Lung (tissue), 12 donors: ENCODE measurements around the gene LRRC25. TPM values are rescaled to one million over a fixed set of nuclear protein-coding genes. Genes with fewer than 3 reads are reported as not detected.
A peak's percentile ranks its signal among the peaks of the same experiment; 100 is the strongest.
"Not testable (repeated sequence)": the region's sequence is repeated elsewhere in the genome, so short reads cannot be mapped to it uniquely, and the experiment has no call there.

ENCODE experiments used
- ATAC-seq: fragments of 200-7000 bp; cut with Tn5 transposase; one replicate; pipeline ENCODE4 v1.9.1; 2020; ENCODE audit warnings: moderate number of reproducible peaks; ENCODE audit not compliant: insufficient read depth, low FRiP score
- DNase-seq, 3 donors: peaks; one replicate each; pipeline ENCODE4 v3.0.0-alpha.2; 2013 to 2017
- H3K27ac ChIP-seq, 2 donors: one replicate each; pipeline ENCODE4 v1.5.1; 2013; ENCODE audit warnings: mild to moderate bottlenecking in 2 of 2, moderate library complexity in 2 of 2, control low read depth in 1 of 2, inconsistent platforms in 1 of 2, low read depth in 1 of 2, low read length in 1 of 2
- H3K27me3 ChIP-seq, 3 donors: one replicate each; pipeline ENCODE4 v1.5.1; 2013; ENCODE audit warnings: low read length in 2 of 3; ENCODE audit not compliant: control insufficient read depth in 3 of 3, insufficient read depth in 3 of 3
- H3K36me3 ChIP-seq, 4 donors: one replicate each; pipeline ENCODE4 v1.5.1; 2013; ENCODE audit warnings: low read length in 4 of 4, mild to moderate bottlenecking in 1 of 4, moderate library complexity in 1 of 4; ENCODE audit not compliant: control insufficient read depth in 4 of 4, insufficient read depth in 4 of 4
- H3K4me1 ChIP-seq, 5 donors: one replicate each; pipeline ENCODE4 v1.5.1; 2013; ENCODE audit warnings: low read length in 5 of 5, mild to moderate bottlenecking in 2 of 5, moderate library complexity in 1 of 5; ENCODE audit not compliant: control insufficient read depth in 5 of 5, insufficient read depth in 5 of 5
- H3K4me3 ChIP-seq: one replicate; pipeline ENCODE4 v1.5.1; 2013; ENCODE audit warnings: mild to moderate bottlenecking, control low read depth, moderate library complexity
- H3K9ac ChIP-seq, 2 donors: one replicate each; pipeline ENCODE4 v1.5.1; 2013; ENCODE audit warnings: low read length in 2 of 2, control low read depth in 1 of 2; ENCODE audit not compliant: insufficient read depth in 1 of 2
- H3K9me3 ChIP-seq, 4 donors: one replicate each; pipeline ENCODE4 v1.5.1; 2013; ENCODE audit warnings: low read length in 3 of 4, mild to moderate bottlenecking in 1 of 4, moderate library complexity in 1 of 4; ENCODE audit not compliant: control insufficient read depth in 4 of 4, insufficient read depth in 3 of 4
- WGBS, 2 donors: extraction: QIAGEN DNeasy Blood & Tissue Kit; methylation state at CpG; one replicate each; pipeline ENCODE4 v1.1.7; 2013; 5-methylcytosine and 5-hydroxymethylcytosine counted together
- polyA plus RNA-seq, 2 donors: library from polyadenylated mRNA; stranded (reverse); fragments of 200-250 nt; gene quantifications; one replicate each; pipeline ENCODE4 v1.2.1, GENCODE V29; 2013
- total RNA-seq, 2 donors: library from RNA; depleted of rRNA in 1 of 2; stranded (reverse); fragments of >200 nt in 1 of 2; gene quantifications; one replicate each; pipeline ENCODE4 v1.2.1, GENCODE V29; 2014 to 2021
- TF ChIP-seq, protein P1 (sequence below): IDR thresholded peaks from 2 replicates; pipeline ENCODE4 v1.5.1; 2012; ENCODE audit warnings: mild to moderate bottlenecking; ENCODE audit errors: control extremely low read depth, extremely low read depth
- donor health status: control.
- donor health status: control.
- donor health status: Bipolar disorder and iron deficiency.
- donor health status: healthy.
- donor health status: DM: yes; HTN: yes; CAD: no.

LRRC25 gene
- total and polyA plus RNA-seq, 4 donors: 8.5 to 119 (median 27.0) TPM

DNA sequence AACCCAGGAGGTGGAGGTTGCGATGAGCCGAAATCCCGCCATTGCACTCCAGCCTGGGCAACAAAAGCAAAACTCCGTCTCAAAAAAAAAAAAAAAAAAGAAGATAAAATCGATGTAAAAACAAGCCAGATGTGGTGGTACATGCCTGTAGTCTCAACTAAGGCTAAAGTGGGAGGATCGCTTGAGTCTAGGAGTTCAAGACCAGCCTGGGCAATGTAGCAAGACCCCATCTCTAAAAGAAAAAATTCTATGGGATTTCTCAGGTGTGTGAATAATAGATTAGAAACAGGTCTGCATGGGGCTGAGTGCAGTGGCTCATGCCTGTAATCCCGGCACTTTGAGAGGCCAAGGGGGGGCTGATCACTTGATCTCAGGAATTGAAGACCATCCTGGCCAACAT lies 45.9 kb downstream of the LRRC25 start:
- TF ChIP-seq, protein P1, sequence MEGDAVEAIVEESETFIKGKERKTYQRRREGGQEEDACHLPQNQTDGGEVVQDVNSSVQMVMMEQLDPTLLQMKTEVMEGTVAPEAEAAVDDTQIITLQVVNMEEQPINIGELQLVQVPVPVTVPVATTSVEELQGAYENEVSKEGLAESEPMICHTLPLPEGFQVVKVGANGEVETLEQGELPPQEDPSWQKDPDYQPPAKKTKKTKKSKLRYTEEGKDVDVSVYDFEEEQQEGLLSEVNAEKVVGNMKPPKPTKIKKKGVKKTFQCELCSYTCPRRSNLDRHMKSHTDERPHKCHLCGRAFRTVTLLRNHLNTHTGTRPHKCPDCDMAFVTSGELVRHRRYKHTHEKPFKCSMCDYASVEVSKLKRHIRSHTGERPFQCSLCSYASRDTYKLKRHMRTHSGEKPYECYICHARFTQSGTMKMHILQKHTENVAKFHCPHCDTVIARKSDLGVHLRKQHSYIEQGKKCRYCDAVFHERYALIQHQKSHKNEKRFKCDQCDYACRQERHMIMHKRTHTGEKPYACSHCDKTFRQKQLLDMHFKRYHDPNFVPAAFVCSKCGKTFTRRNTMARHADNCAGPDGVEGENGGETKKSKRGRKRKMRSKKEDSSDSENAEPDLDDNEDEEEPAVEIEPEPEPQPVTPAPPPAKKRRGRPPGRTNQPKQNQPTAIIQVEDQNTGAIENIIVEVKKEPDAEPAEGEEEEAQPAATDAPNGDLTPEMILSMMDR: no peak
- no peak overlapping the region for H3K4me3 ChIP-seq
- H3K9ac ChIP-seq: no peak overlapping the region
- DNase-seq (no peak), ATAC-seq (no peak)
- WGBS, 2 donors: 95 to 96% methylated on average over 7 of the region's 7 CpGs
- H3K27me3 ChIP-seq: no peaks in the 10 kb centered on the region
- peaks cover 0 to 2% (median 0%) of the 10 kb centered on the region in 5 donors for H3K4me1 ChIP-seq
- no peak overlapping the region for H3K27ac ChIP-seq
- no peaks in the 10 kb centered on the region for H3K9me3 ChIP-seq
- H3K36me3 ChIP-seq: peaks cover 0 to 12% (median 7%) of the 10 kb centered on the region in 4 donors

DNA sequence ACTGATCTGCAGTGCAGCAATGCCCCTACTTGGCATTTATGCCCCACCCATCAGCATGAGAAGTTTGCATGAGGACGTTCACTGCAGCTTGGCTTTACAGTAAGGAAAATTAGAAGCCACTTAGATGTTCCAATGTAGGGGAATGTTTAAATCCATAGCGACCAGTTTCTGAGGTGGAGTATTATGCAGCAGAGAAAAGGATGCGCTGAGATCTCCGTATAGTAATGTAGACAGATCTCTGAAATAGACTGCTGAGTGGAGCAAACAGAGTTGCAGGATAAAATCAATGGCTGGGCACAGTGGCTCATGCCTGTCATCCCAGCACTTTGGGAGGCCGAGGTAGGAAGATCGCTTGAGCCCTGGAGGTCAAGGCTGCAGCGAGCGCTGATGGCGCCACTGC lies 46.9 kb downstream of the LRRC25 start:
- Histone ChIP-seq H3K27me3 (no peaks in the 10 kb centered on the region), H3K9me3 (no peaks in the 10 kb centered on the region), H3K9ac (no peak overlapping the region), H3K36me3 (peaks cover 0 to 5% (median 2%) of the 10 kb centered on the region in 4 donors), H3K4me1 (no peaks in the 10 kb centered on the region), H3K4me3 (no peak overlapping the region), H3K27ac (no peak overlapping the region)
- ATAC-seq (no peak), DNase-seq (no peak)
- TF ChIP-seq, protein P1: no peak
- WGBS, 2 donors: 87 to 92% methylated on average over 9 of the region's 9 CpGs

GRCh38 chr19:18349524-18350128 lies 47.8 kb downstream of the LRRC25 start:
- TF ChIP-seq, protein P1: peak; percentile 64

DNA sequence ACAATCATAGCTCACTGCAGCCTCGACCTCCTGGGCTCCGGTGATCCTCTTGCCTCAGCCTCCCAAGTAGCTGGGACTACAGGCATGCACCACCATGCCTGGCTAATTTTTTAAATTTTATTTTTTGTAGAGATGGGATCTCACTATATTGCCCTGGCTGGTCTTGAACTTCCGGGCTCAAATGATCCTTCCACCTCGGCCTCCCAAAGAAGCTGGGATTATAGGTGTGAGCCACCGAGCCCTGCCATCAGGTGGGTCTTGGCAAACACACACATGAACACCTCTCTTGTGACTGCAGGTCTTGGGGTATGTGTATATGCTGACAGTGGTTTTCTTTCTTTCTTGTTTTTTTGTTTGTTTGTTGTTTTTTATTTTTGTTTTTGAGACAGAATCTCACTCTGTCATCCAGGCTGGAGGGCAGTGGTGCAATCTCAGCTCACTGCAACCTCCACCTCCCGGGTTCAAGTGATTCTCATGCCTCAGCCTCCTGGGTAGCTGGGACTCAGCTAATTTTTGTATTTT lies 48.5 kb downstream of the LRRC25 start:
- not testable (repeated sequence) for H3K9me3 ChIP-seq, ATAC-seq, DNase-seq, H3K27ac ChIP-seq, H3K9ac ChIP-seq, H3K4me1 ChIP-seq, H3K36me3 ChIP-seq, H3K4me3 ChIP-seq, H3K27me3 ChIP-seq
- 91 to 94% methylated on average over 6 of the region's 6 CpGs for WGBS, 2 donors

More at GRCh38 chr19:18349524-18350128, 47.8 kb downstream of the LRRC25 start:
- DNase-seq: peak; percentile 47 to 51 (median 51)
- Histone ChIP-seq H3K9ac (no peak overlapping the region), H3K36me3 (peaks cover 0 to 4% (median under 1%) of the 10 kb centered on the region in 4 donors), H3K4me1 (no peaks in the 10 kb centered on the region), H3K27me3 (no peaks in the 10 kb centered on the region), H3K27ac (no peak overlapping the region), H3K9me3 (no peaks in the 10 kb centered on the region), H3K4me3 (no peak overlapping the region)
- WGBS, 2 donors: 51 to 59% methylated on average over 12 of the region's 12 CpGs
- no peak for ATAC-seq
